Measurements from ENCODE around the gene C2orf92.
A peak's percentile ranks its signal among the peaks of the same experiment; 100 is the strongest.

C2orf92 gene

GRCh38 chr2:97728091-97728731, 58.7 kb downstream of the C2orf92 start:
- DNase-seq (ENCODE audit: low read depth in 3 of 3, low spot score in 1 of 3), result no peak

DNA sequence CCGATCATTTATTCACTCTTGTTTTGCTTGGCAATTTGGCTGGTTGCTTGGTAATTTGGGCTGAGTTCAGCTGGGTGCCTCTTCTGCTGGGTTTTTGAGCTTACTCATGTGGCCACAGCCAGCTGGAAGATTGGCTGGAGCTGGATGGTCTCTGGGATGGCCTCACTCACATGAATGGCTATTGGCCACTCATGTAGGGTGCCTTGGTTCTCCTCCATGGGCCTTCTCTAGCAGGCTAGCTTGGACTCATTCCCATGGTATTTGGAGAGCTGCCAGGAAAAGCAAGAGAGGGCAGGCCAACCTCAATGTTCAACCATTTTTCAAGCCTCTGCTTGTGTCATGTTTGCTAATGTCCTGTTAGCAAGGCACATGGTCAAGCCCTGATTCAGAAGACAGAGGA, 60.7 kb downstream of the C2orf92 start:
- DNase-seq (ENCODE audit: low read depth in 3 of 3, low spot score in 1 of 3), result no peak

GRCh38 chr2:97731274-97732020, 61.9 kb downstream of the C2orf92 start:
- no peak for DNase-seq (ENCODE audit: low read depth in 3 of 3, low spot score in 1 of 3)

GRCh38 chr2:97732436-97733340, 63.2 kb downstream of the C2orf92 start:
- DNase-seq (ENCODE audit: low read depth in 3 of 3, low spot score in 1 of 3), result no peak

GRCh38 chr2:97733341-97734035, 64.0 kb downstream of the C2orf92 start:
- no peak for DNase-seq (ENCODE audit: low read depth in 3 of 3, low spot score in 1 of 3)

GRCh38 chr2:97734061-97735051, 64.8 kb downstream of the C2orf92 start:
- no peak for DNase-seq (ENCODE audit: low read depth in 3 of 3, low spot score in 1 of 3)

GRCh38 chr2:97735161-97735561, 65.6 kb downstream of the C2orf92 start:
- DNase-seq (ENCODE audit: low read depth in 3 of 3, low spot score in 1 of 3), result no peak

- no peak for DNase-seq (ENCODE audit: low read depth in 3 of 3, low spot score in 1 of 3)
Observed at GRCh38 chr2:97736185-97736584, 66.7 kb downstream of the C2orf92 start.

GRCh38 chr2:97736608-97737330, 67.3 kb downstream of the C2orf92 start:
- DNase-seq (ENCODE audit: low read depth in 3 of 3, low spot score in 1 of 3), result no peak

DNA sequence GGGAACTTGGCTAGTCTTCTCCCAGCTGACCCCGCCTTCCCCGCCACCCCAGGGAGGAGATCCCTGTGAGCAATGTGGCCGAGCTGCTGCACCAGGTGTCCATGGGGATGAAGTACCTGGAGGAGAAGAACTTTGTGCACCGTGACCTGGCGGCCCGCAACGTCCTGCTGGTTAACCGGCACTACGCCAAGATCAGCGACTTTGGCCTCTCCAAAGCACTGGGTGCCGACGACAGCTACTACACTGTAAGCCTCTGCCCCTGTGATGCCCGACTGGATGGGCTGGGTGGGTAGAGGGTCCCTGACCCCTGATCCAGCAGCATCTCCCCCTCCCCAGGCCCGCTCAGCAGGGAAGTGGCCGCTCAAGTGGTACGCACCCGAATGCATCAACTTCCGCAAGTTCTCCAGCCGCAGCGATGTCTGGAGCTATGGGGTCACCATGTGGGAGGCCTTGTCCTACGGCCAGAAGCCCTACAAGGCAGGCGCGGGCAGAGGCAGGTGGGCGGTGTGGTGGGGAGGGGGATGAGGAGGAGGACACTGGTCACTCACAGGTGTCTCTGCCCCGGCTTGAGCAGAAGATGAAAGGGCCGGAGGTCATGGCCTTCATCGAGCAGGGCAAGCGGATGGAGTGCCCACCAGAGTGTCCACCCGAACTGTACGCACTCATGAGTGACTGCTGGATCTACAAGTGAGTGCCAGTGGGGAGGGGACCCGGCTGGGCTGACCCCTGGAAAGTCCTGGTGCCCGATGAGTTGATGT, 68.1 kb downstream of the C2orf92 start:
- no peak for DNase-seq (ENCODE audit: low read depth in 3 of 3, low spot score in 1 of 3)

DNA sequence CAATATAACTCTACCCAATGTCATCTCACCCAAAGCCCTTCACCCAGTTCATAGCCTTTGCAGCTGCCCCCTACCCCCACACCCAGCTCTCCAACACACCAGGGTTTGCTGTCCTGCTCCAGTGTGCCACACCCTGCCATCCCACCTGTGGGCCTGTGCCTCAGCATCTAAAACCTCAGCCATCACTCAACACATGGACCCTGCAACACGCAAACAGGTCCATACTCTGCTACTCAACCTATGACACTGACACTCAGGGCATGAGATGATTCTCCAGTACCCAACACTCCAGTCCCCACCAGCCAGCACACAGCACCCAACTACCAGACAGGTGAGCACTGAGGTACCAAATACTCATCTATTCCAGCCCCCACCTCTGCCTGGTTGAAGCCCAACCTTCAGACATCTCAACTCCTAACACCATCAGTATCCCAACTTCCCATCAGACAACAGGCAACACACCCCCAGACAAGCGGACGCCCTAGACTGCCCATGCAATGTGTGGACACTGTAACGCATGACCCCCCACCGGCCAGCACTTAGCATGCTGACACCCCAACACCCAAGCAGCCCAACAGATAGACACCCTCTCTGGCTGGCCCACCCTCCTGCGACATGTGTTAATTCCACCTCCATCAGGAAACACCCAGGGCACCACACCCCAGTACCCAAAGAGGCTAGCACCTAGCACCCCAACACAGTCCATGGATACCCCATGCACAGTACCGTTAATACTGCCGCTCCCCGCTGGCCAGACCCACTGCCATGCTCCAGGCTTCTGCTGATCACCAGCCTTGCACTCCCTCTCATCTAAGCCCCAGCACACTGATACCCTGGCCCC, 68.9 kb downstream of the C2orf92 start:
- DNase-seq (ENCODE audit: low read depth in 3 of 3, low spot score in 1 of 3), result no peak

GRCh38 chr2:97739020-97739892, 69.7 kb downstream of the C2orf92 start:
- no peak for DNase-seq (ENCODE audit: low read depth in 3 of 3, low spot score in 1 of 3)

DNA sequence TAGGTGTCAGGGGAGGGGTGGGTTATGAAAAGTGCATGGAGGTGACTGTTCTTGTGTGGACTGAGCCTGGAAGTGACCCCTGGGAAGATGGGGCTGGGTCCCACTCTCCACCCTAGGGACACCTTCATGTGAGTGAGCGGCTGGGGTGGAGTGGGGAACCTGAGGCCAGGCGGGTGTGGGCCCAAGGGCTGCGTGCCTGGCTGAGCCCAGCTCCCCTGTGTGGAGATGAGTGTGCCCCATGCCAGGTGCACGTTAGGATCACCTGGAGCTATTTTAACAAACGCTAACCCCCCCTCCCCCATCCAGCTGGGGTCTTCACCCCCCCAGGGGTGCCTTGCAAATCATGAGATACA, 70.4 kb downstream of the C2orf92 start:
- no peak for DNase-seq (ENCODE audit: low read depth in 3 of 3, low spot score in 1 of 3)

- DNase-seq (ENCODE audit: low read depth in 3 of 3, low spot score in 1 of 3), result peak in 1 of 3 donors; percentile 27
Observed at GRCh38 chr2:97740590-97741182, 71.2 kb downstream of the C2orf92 start.

DNA sequence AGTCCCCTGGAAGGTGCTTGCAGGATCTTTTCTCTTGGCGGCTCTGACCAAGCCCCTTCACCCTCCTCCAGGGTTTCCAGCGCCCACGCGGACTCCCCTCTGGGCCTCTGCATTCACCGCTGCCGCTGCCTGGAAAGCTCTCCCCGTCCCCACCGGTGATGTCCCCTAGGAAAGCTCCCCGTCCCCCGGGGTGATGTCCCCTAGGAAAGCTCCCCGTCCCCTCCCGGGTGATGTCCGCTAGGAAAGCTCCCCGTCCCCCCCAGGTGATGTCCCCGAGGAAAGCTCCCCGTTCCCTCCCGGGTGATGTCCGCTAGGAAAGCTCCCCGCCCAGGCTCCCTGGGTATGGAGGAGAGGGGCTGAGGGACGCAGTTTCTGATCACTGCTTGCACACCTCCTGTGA, 71.7 kb downstream of the C2orf92 start:
- no peak for DNase-seq (ENCODE audit: low read depth in 3 of 3, low spot score in 1 of 3)

DNA sequence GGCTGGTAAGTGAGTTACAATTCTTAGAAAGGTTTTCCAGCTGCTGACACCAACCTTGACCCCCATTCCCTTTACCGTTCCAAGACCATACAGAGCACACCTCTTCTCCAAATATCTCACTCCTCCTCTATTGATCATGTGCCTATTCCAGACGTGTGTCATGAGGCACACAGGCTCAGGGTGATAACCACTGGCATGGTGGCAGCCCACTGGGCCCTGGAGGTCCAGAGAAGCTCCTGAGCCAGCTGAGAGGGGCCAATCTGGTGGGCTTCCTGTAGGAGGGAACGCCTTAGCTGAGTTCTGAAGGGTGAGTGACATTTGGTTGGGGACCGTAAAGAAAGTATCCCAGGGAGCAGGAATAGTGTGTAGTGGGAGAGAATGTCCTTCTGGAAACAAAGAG, 72.2 kb downstream of the C2orf92 start:
- DNase-seq (ENCODE audit: low read depth in 3 of 3, low spot score in 1 of 3), result no peak

All from stimulated activated CD4-positive, alpha-beta T cell treated with anti-CD3 and anti-CD28 coated beads, TNF-alpha, amount 100 ng/mL, for 1 hour (primary cell).